Measurements from ENCODE around the gene CNGA3.

The CNGA3 gene

DNA sequence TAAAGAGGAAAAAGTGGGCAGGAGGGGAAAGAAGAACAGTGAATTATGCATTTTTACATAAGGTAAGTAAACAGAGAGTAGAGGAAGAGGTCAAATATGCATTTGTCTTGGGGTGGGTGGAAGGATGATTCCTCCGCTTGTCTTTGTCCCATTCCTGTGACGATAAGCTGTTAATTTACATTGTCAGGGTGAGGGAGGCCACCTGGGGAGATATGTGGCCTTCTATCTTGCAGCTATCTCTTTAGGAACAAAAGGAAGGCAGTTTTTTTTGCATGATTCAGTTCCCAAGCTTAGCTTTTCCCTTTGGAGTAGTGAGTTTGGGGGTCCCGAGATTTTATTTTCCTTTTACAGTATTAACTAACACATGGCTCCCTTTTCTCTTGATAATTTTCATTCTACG, 96.2 kb downstream of the CNGA3 start:
- DNase-seq (ENCODE audit: low spot score) = no peak

GRCh38 chr2:98444436-98445176, 98.3 kb downstream of the CNGA3 start, which contains the start of gene INPP4A:
Gene INPP4A (plus strand): TSS chr2:98444858. CDS start chr2:98520049, 75,191 bp downstream.
- peak; percentile 96 for DNase-seq (ENCODE audit: low spot score)

GRCh38 chr2:98445177-98445682, 99.0 kb downstream of the CNGA3 start:
- DNase-seq (ENCODE audit: low spot score) = peak; percentile 46

DNA sequence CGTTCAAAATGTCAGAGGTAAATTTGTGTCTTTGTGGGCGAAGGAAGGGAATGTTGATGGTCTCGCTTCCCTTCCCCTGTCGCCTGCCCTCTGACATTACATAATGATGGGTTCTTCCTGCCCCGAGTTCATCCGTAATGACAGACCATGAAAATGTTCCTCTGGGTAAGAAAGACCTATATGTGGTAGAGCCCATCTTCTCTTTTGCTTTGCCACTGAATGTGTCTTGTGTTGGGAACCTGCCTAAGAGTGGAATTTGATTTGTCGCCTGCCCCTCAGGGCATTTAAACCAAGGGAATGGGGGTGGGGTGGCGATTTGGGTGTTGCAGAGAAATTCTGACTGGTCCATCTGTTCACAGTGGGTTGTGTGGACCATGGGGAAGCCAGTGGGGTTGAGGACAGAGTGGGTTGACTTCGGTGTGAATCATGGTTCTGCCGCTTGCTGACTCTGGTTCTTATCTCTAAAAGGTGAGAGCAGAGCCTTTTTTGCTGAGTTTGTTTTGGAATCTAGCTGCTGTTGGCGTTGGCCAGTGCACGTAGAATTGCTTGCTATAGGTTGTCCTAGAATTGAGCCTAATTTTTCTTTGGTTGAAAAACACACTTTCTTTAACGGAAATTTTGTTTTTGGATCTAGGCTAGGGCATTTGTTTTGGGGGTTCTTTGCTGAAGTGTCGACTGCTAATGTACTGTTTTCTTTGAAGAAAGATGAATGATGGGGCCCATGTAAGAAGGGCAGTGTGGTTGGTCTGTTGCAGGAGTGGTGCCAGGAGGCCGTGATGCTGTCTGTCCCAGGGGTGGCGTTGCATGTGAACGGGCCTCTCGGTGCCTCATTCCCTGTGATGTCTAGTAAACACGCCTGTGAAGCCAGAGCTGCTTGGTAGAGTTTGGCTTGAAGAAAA, 99.7 kb downstream of the CNGA3 start:
- DNase-seq (ENCODE audit: low spot score) = no peak

DNA sequence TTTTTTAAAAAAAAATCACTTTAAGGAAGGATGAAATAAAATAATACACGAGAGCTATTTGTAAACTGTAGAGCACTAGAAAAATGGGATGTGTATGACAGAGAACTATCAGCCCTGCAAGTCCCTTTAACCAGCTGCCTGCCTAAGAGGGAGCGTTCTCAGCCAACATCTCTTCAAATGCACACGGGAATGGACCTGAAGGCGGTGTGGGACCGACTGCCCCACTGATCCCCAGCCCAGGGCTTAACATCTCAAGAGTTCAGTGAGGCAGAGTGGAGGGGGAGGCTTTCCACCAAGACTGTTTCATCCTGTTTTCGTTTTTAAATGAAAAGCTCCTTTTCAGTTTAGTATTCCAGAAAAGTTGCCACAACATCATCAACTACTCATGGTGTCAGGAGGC, 100.6 kb downstream of the CNGA3 start:
- no peak for DNase-seq (ENCODE audit: low spot score)

Measured in HuH-7 (cell line).